Liver (tissue), 9 donors: ENCODE measurements around the gene SLMAP. TPM values are rescaled to one million over a fixed set of nuclear protein-coding genes. Genes with fewer than 3 reads are reported as not detected.

Source experiments
- DNase-seq: peaks from one replicate; pipeline ENCODE4 v3.0.0-alpha.2; 2017; ENCODE audit warnings: low spot score
- H3K27ac ChIP-seq, 2 donors: one replicate each; pipeline ENCODE4 v1.7.0; 2013; ENCODE audit warnings: inconsistent platforms in 2 of 2, low read length in 2 of 2, control low read depth in 1 of 2, low read depth in 1 of 2, mild to moderate bottlenecking in 1 of 2
- H3K27me3 ChIP-seq, 4 donors: one replicate each; pipeline versions ENCODE4 v1.6.1 to v1.7.0; 2013; ENCODE audit warnings: low read length in 3 of 4, inconsistent platforms in 1 of 4, mild to moderate bottlenecking in 1 of 4, moderate library complexity in 1 of 4; ENCODE audit not compliant: control insufficient read depth in 4 of 4, insufficient read depth in 4 of 4
- H3K36me3 ChIP-seq, 4 donors: one replicate each; pipeline versions ENCODE4 v1.6.1 to v1.7.0; 2013; ENCODE audit warnings: low read length in 3 of 4, mild to moderate bottlenecking in 3 of 4, low read depth in 1 of 4, moderate library complexity in 1 of 4; ENCODE audit not compliant: control insufficient read depth in 4 of 4, insufficient read depth in 3 of 4
- H3K4me1 ChIP-seq, 4 donors: one replicate each; pipeline versions ENCODE4 v1.6.1 to v1.7.0; 2013; ENCODE audit warnings: low read length in 3 of 4, mild to moderate bottlenecking in 3 of 4, moderate library complexity in 1 of 4; ENCODE audit not compliant: control insufficient read depth in 4 of 4, insufficient read depth in 4 of 4
- H3K4me3 ChIP-seq, 3 donors: one replicate each; pipeline versions ENCODE4 v1.6.1 to v1.7.0; 2013; ENCODE audit warnings: low read length in 3 of 3, control low read depth in 1 of 3, low read depth in 1 of 3, mild to moderate bottlenecking in 1 of 3
- H3K9ac ChIP-seq, 2 donors: one replicate each; pipeline ENCODE4 v1.7.0; 2013; ENCODE audit warnings: low read length in 2 of 2, mild to moderate bottlenecking in 2 of 2, moderate library complexity in 2 of 2, control low read depth in 1 of 2, low read depth in 1 of 2
- H3K9me3 ChIP-seq, 4 donors: one replicate each; pipeline versions ENCODE4 v1.6.1 to v1.7.0; 2013; ENCODE audit warnings: low read length in 3 of 4; ENCODE audit not compliant: control insufficient read depth in 4 of 4
- CTCF ChIP-seq: fragments of 150-350 bp; IDR thresholded peaks from 2 replicates; pipeline ENCODE4 v1.5.1; 2017; ENCODE audit warnings: improper control_type of control experiment, low read depth, low read length; ENCODE audit not compliant: missing input control
- EGR1 ChIP-seq, 2 donors: IDR thresholded peaks; 2 replicates each; pipeline ENCODE4 v1.6.1; 2016 to 2018; ENCODE audit warnings: antibody characterized with exemption in 2 of 2, low read depth in 2 of 2
- FOXA1 ChIP-seq: IDR thresholded peaks from 2 replicates; pipeline ENCODE4 v1.6.1; 2016; ENCODE audit warnings: antibody characterized with exemption
- FOXA2 ChIP-seq: IDR thresholded peaks from 2 replicates; pipeline ENCODE4 v1.6.1; 2016; ENCODE audit warnings: antibody characterized with exemption
- GABPA ChIP-seq, 2 donors: IDR thresholded peaks in 1 of 2; conservative IDR thresholded peaks in 1 of 2; 2 replicates each; pipeline ENCODE4 v1.6.1; 2016; ENCODE audit warnings: antibody characterized with exemption in 2 of 2, mild to moderate bottlenecking in 1 of 2, moderate library complexity in 1 of 2
- HNF4A ChIP-seq, 2 donors: conservative IDR thresholded peaks; 2 replicates each; pipeline ENCODE4 v1.6.1; 2016; ENCODE audit warnings: antibody characterized with exemption in 2 of 2, mild to moderate bottlenecking in 2 of 2
- HNF4G ChIP-seq: IDR thresholded peaks from 2 replicates; pipeline ENCODE4 v1.6.1; 2016; ENCODE audit warnings: antibody characterized with exemption
- JUND ChIP-seq, 2 donors: IDR thresholded peaks; 2 replicates each; pipeline ENCODE4 v1.6.1; 2016; ENCODE audit warnings: antibody characterized with exemption in 2 of 2
- NR2F2 ChIP-seq: IDR thresholded peaks from 2 replicates; pipeline ENCODE4 v1.6.1; 2016; ENCODE audit warnings: antibody characterized with exemption
- RAD21 ChIP-seq, 2 donors: IDR thresholded peaks; 2 replicates each; pipeline ENCODE4 v1.6.1; 2016; ENCODE audit warnings: antibody characterized with exemption in 2 of 2, mild to moderate bottlenecking in 2 of 2
- RXRA ChIP-seq, 2 donors: IDR thresholded peaks; 2 replicates each; pipeline ENCODE4 v1.6.1; 2017 to 2018; ENCODE audit warnings: antibody characterized with exemption in 2 of 2, mild to moderate bottlenecking in 1 of 2
- SP1 ChIP-seq: IDR thresholded peaks from 2 replicates; pipeline ENCODE4 v1.6.1; 2018; ENCODE audit warnings: antibody characterized with exemption, mild to moderate bottlenecking
- TAF1 ChIP-seq: conservative IDR thresholded peaks from 2 replicates; pipeline ENCODE4 v1.6.1; 2016; ENCODE audit warnings: antibody characterized with exemption, mild to moderate bottlenecking
- YY1 ChIP-seq: IDR thresholded peaks from 2 replicates; pipeline ENCODE4 v1.6.1; 2016; ENCODE audit warnings: antibody characterized with exemption, mild to moderate bottlenecking
- WGBS: extraction: QIAGEN DNeasy Blood & Tissue Kit; methylation state at CpG from one replicate; pipeline ENCODE4 v1.1.7; 2013; 5-methylcytosine and 5-hydroxymethylcytosine counted together
- polyA plus RNA-seq, 2 donors: library from polyadenylated mRNA; stranded (reverse) in 1 of 2; unstranded in 1 of 2; fragments of 200-250 nt in 1 of 2; fragments of >200 nt in 1 of 2; fragmentation: Nextera tagmentation in 1 of 2; extraction: Ambion mirVana in 1 of 2; gene quantifications; one replicate each; pipeline versions ENCODE4 v1.2.1 to v1.2.3, GENCODE V29; 2013 to 2015
- total RNA-seq, 2 donors: library from RNA; depleted of rRNA; stranded (reverse); fragments of >200 nt; gene quantifications; one replicate each; pipeline ENCODE4 v1.2.3, GENCODE V29; 2014
- TF ChIP-seq, protein P1 (sequence below): IDR thresholded peaks from 2 replicates; pipeline ENCODE4 v1.6.1; 2016; ENCODE audit warnings: antibody characterized with exemption
- TF ChIP-seq, protein P2 (sequence below): IDR thresholded peaks from 2 replicates; pipeline ENCODE4 v1.6.1; 2016; ENCODE audit warnings: antibody characterized with exemption
- TF ChIP-seq, protein P3 (sequence below): IDR thresholded peaks from 2 replicates; pipeline ENCODE4 v1.6.1; 2016; ENCODE audit warnings: antibody characterized with exemption, mild to moderate bottlenecking
- TF ChIP-seq, protein P4 (sequence below): IDR thresholded peaks from 2 replicates; pipeline ENCODE4 v1.6.1; 2016; ENCODE audit warnings: antibody characterized with exemption
- donor health status: healthy.
- donor health status: healthy.
- donor health status: healthy.
- donor health status: healthy.
- donor health status: healthy.

SLMAP gene
- total and polyA plus RNA-seq, 4 donors = 10.2 to 37.8 (median 19.4) TPM

DNA sequence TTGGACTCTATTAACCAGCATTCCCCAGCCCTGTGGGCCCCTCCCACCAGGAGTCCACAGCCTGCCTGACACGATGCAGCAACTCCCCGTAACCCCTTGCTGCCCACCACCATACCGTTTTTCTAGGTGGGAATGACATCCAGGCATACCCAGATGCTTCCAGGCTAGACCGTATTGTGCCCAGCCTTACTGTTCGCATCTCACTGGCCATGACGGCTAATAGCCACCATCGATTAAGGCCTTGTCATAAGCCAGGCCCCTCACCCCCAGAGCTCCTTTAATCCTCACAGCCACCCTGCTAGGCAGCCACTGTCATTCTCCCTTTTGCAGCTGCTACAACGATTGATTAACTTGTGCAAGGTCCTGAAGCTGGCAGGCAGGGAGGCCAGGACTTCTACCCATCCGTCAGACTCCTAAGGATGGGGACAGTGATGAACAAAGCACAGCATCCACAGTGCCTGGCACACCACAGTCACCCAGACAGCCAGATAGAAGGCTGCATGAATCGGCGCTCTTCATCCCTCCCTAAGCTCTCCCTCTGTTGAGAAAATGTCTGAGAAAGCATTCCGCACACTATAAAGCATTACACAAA lies 192.1 kb downstream of the SLMAP start:
- Histone ChIP-seq H3K27ac (no peak overlapping the region), H3K9me3 (no peaks in the 10 kb centered on the region), H3K36me3 (no peaks in the 10 kb centered on the region), H3K27me3 (no peaks in the 10 kb centered on the region), H3K4me1 (no peaks in the 10 kb centered on the region), H3K9ac (no peak overlapping the region), H3K4me3 (no peak overlapping the region)
- WGBS = 75% methylated on average over 12 of the region's 12 CpGs
- TF ChIP-seq HNF4A (conservative IDR thresholded peaks at IDR 0.05) (no peak), HNF4G (no peak), RAD21 (IDR thresholded peaks at IDR 0.05) (no peak), SP1 (no peak), NR2F2 (no peak), FOXA1 (no peak), EGR1 (IDR thresholded peaks at IDR 0.05; ENCODE audit: low read depth in 2 of 2) (no peak), YY1 (no peak), TAF1 (no peak), GABPA (IDR thresholded peaks at IDR 0.05 in 1 of 2, conservative IDR thresholded peaks at IDR 0.05 in 1 of 2) (no peak), FOXA2 (no peak), CTCF (no peak), RXRA (IDR thresholded peaks at IDR 0.05) (no peak), JUND (IDR thresholded peaks at IDR 0.05) (no peak)
- TF ChIP-seq, protein P1, sequence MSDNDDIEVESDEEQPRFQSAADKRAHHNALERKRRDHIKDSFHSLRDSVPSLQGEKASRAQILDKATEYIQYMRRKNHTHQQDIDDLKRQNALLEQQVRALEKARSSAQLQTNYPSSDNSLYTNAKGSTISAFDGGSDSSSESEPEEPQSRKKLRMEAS = no peak
- TF ChIP-seq, protein P2, sequence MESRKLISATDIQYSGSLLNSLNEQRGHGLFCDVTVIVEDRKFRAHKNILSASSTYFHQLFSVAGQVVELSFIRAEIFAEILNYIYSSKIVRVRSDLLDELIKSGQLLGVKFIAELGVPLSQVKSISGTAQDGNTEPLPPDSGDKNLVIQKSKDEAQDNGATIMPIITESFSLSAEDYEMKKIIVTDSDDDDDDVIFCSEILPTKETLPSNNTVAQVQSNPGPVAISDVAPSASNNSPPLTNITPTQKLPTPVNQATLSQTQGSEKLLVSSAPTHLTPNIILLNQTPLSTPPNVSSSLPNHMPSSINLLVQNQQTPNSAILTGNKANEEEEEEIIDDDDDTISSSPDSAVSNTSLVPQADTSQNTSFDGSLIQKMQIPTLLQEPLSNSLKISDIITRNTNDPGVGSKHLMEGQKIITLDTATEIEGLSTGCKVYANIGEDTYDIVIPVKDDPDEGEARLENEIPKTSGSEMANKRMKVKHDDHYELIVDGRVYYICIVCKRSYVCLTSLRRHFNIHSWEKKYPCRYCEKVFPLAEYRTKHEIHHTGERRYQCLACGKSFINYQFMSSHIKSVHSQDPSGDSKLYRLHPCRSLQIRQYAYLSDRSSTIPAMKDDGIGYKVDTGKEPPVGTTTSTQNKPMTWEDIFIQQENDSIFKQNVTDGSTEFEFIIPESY = no peak
- TF ChIP-seq, protein P3, sequence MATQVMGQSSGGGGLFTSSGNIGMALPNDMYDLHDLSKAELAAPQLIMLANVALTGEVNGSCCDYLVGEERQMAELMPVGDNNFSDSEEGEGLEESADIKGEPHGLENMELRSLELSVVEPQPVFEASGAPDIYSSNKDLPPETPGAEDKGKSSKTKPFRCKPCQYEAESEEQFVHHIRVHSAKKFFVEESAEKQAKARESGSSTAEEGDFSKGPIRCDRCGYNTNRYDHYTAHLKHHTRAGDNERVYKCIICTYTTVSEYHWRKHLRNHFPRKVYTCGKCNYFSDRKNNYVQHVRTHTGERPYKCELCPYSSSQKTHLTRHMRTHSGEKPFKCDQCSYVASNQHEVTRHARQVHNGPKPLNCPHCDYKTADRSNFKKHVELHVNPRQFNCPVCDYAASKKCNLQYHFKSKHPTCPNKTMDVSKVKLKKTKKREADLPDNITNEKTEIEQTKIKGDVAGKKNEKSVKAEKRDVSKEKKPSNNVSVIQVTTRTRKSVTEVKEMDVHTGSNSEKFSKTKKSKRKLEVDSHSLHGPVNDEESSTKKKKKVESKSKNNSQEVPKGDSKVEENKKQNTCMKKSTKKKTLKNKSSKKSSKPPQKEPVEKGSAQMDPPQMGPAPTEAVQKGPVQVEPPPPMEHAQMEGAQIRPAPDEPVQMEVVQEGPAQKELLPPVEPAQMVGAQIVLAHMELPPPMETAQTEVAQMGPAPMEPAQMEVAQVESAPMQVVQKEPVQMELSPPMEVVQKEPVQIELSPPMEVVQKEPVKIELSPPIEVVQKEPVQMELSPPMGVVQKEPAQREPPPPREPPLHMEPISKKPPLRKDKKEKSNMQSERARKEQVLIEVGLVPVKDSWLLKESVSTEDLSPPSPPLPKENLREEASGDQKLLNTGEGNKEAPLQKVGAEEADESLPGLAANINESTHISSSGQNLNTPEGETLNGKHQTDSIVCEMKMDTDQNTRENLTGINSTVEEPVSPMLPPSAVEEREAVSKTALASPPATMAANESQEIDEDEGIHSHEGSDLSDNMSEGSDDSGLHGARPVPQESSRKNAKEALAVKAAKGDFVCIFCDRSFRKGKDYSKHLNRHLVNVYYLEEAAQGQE = no peak
- TF ChIP-seq, protein P4, sequence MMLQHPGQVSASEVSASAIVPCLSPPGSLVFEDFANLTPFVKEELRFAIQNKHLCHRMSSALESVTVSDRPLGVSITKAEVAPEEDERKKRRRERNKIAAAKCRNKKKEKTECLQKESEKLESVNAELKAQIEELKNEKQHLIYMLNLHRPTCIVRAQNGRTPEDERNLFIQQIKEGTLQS = no peak
- no peak for DNase-seq
